ENCODE results near the gene PRPS1.

PRPS1 gene

GRCh38 chrX:107676559-107677378 is 48.5 kb downstream of the PRPS1 start (continued):
- TF ChIP-seq MYNN (tag by site-specific recombination; IDR thresholded peaks at IDR 0.05; ENCODE audit: borderline replicate concordance) (no peak), ZNF26 (tag by site-specific recombination; IDR thresholded peaks at IDR 0.05) (no peak), ZNF223 (tag by site-specific recombination; IDR thresholded peaks at IDR 0.05) (no peak), ZNF416 (tag by site-specific recombination; IDR thresholded peaks at IDR 0.05) (no peak), ZNF623 (tag by site-specific recombination; IDR thresholded peaks at IDR 0.05) (no peak), ZIC2 (tag by site-specific recombination; IDR thresholded peaks at IDR 0.05) (peak; percentile 71), ZNF121 (tag by site-specific recombination; IDR thresholded peaks at IDR 0.05) (no peak), ZSCAN30 (tag by site-specific recombination; IDR thresholded peaks at IDR 0.05) (no peak; the same call in 1 of the 2 replicates), ZNF549 (tag by site-specific recombination; IDR thresholded peaks at IDR 0.05) (no peak), ZNF777 (tag by site-specific recombination; IDR thresholded peaks at IDR 0.05; ENCODE audit: borderline replicate concordance) (no peak), ZBTB10 (tag by site-specific recombination; IDR thresholded peaks at IDR 0.05) (no peak), ZNF677 (tag by site-specific recombination; IDR thresholded peaks at IDR 0.05) (no peak), ZNF514 (tag by site-specific recombination; IDR thresholded peaks at IDR 0.05) (no peak), SP7 (tag by site-specific recombination; IDR thresholded peaks at IDR 0.05) (peak; percentile 62; the same call in 1 of the 2 replicates), BCL11A (tag by site-specific recombination; IDR thresholded peaks at IDR 0.05; ENCODE audit: low read depth) (no peak), MEIS1 (CRISPR knock-in tag; IDR thresholded peaks at IDR 0.05; ENCODE audit: borderline replicate concordance) (no peak)
- TF ChIP-seq, protein P1, sequence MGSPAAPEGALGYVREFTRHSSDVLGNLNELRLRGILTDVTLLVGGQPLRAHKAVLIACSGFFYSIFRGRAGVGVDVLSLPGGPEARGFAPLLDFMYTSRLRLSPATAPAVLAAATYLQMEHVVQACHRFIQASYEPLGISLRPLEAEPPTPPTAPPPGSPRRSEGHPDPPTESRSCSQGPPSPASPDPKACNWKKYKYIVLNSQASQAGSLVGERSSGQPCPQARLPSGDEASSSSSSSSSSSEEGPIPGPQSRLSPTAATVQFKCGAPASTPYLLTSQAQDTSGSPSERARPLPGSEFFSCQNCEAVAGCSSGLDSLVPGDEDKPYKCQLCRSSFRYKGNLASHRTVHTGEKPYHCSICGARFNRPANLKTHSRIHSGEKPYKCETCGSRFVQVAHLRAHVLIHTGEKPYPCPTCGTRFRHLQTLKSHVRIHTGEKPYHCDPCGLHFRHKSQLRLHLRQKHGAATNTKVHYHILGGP (tag by site-specific recombination; IDR thresholded peaks at IDR 0.05): no peak
- TF ChIP-seq, protein P2, sequence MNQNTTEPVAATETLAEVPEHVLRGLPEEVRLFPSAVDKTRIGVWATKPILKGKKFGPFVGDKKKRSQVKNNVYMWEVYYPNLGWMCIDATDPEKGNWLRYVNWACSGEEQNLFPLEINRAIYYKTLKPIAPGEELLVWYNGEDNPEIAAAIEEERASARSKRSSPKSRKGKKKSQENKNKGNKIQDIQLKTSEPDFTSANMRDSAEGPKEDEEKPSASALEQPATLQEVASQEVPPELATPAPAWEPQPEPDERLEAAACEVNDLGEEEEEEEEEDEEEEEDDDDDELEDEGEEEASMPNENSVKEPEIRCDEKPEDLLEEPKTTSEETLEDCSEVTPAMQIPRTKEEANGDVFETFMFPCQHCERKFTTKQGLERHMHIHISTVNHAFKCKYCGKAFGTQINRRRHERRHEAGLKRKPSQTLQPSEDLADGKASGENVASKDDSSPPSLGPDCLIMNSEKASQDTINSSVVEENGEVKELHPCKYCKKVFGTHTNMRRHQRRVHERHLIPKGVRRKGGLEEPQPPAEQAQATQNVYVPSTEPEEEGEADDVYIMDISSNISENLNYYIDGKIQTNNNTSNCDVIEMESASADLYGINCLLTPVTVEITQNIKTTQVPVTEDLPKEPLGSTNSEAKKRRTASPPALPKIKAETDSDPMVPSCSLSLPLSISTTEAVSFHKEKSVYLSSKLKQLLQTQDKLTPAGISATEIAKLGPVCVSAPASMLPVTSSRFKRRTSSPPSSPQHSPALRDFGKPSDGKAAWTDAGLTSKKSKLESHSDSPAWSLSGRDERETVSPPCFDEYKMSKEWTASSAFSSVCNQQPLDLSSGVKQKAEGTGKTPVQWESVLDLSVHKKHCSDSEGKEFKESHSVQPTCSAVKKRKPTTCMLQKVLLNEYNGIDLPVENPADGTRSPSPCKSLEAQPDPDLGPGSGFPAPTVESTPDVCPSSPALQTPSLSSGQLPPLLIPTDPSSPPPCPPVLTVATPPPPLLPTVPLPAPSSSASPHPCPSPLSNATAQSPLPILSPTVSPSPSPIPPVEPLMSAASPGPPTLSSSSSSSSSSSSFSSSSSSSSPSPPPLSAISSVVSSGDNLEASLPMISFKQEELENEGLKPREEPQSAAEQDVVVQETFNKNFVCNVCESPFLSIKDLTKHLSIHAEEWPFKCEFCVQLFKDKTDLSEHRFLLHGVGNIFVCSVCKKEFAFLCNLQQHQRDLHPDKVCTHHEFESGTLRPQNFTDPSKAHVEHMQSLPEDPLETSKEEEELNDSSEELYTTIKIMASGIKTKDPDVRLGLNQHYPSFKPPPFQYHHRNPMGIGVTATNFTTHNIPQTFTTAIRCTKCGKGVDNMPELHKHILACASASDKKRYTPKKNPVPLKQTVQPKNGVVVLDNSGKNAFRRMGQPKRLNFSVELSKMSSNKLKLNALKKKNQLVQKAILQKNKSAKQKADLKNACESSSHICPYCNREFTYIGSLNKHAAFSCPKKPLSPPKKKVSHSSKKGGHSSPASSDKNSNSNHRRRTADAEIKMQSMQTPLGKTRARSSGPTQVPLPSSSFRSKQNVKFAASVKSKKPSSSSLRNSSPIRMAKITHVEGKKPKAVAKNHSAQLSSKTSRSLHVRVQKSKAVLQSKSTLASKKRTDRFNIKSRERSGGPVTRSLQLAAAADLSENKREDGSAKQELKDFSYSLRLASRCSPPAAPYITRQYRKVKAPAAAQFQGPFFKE (tag by site-specific recombination; IDR thresholded peaks at IDR 0.05; ENCODE audit: borderline replicate concordance): no peak
- TF ChIP-seq, protein P3, sequence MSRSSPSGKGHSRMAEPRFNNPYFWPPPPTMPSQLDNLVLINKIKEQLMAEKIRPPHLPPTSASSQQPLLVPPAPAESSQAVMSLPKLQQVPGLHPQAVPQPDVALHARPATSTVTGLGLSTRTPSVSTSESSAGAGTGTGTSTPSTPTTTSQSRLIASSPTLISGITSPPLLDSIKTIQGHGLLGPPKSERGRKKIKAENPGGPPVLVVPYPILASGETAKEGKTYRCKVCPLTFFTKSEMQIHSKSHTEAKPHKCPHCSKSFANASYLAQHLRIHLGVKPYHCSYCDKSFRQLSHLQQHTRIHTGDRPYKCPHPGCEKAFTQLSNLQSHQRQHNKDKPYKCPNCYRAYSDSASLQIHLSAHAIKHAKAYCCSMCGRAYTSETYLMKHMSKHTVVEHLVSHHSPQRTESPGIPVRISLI (tag by site-specific recombination; IDR thresholded peaks at IDR 0.05): no peak

All from HEK293 (cell line).